GM12865 (cell line): ENCODE measurements around the gene ITIH3.
A peak's percentile ranks its signal among the peaks of the same experiment; 100 is the strongest.

Experiments used
- DNase-seq: peaks from one replicate; pipeline ENCODE4 v3.0.0; 2010; ENCODE audit warnings: low read depth
- H3K4me3 ChIP-seq: 2 replicates; pipeline ENCODE4 v1.5.1; 2011; ENCODE audit warnings: mild to moderate bottlenecking, low read depth, low read length, control low read depth
- TF ChIP-seq, protein P1 (sequence below): IDR thresholded peaks from 2 replicates; pipeline ENCODE4 v1.5.1; 2011; ENCODE audit warnings: low read length, control low read depth, low read depth, inconsistent platforms; ENCODE audit not compliant: insufficient read depth; ENCODE audit errors: missing control alignments

ITIH3 gene

GRCh38 chr3:52791928-52792327 is 2.7 kb upstream of the ITIH3 start:
- TF ChIP-seq, protein P1, sequence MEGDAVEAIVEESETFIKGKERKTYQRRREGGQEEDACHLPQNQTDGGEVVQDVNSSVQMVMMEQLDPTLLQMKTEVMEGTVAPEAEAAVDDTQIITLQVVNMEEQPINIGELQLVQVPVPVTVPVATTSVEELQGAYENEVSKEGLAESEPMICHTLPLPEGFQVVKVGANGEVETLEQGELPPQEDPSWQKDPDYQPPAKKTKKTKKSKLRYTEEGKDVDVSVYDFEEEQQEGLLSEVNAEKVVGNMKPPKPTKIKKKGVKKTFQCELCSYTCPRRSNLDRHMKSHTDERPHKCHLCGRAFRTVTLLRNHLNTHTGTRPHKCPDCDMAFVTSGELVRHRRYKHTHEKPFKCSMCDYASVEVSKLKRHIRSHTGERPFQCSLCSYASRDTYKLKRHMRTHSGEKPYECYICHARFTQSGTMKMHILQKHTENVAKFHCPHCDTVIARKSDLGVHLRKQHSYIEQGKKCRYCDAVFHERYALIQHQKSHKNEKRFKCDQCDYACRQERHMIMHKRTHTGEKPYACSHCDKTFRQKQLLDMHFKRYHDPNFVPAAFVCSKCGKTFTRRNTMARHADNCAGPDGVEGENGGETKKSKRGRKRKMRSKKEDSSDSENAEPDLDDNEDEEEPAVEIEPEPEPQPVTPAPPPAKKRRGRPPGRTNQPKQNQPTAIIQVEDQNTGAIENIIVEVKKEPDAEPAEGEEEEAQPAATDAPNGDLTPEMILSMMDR: no peak
- H3K4me3 ChIP-seq: no peak overlapping the region
- DNase-seq: no peak

GRCh38 chr3:52792413-52792812 is 2.2 kb upstream of the ITIH3 start:
- no peak for DNase-seq
- no peak overlapping the region for H3K4me3 ChIP-seq
- TF ChIP-seq, protein P1: peak; percentile 46

DNA sequence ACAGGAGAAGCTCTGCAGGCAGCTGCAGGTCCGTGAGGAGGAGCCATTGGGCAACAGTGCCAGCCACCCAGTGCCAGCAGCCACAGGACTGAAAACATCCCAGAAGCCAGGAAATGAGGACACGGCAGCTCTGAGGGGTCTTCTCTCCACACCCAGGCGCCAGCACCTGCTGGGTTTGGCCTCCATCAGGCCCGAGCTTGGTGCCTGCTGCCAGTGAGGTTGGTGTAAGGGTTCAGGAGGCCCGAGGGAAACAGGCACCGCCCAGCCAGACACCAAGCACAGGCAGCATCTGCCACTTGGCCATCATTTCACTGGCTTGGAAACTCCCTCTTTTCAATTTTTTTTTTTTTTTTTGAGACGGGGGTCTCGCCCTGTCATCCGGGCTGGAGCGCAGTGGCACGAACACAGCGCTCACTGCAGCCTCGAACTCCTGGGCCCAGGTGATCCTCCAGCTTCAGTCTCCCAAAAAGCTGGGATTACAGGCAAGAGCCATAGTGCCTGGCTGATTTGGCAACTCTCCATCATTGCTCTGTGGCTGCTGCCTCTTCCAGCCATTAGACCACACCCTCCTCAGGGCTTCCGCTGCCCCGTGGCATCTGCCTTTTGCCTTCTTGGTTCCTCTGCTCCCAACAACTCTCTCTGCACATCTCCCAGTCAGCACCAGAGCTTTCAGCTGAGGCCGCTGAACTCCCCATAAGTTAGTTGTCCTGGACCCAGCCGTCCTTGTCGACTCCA is 1.5 kb upstream of the ITIH3 start:
- no peak for DNase-seq
- H3K4me3 ChIP-seq: no peak overlapping the region
- TF ChIP-seq, protein P1: no peak

DNA sequence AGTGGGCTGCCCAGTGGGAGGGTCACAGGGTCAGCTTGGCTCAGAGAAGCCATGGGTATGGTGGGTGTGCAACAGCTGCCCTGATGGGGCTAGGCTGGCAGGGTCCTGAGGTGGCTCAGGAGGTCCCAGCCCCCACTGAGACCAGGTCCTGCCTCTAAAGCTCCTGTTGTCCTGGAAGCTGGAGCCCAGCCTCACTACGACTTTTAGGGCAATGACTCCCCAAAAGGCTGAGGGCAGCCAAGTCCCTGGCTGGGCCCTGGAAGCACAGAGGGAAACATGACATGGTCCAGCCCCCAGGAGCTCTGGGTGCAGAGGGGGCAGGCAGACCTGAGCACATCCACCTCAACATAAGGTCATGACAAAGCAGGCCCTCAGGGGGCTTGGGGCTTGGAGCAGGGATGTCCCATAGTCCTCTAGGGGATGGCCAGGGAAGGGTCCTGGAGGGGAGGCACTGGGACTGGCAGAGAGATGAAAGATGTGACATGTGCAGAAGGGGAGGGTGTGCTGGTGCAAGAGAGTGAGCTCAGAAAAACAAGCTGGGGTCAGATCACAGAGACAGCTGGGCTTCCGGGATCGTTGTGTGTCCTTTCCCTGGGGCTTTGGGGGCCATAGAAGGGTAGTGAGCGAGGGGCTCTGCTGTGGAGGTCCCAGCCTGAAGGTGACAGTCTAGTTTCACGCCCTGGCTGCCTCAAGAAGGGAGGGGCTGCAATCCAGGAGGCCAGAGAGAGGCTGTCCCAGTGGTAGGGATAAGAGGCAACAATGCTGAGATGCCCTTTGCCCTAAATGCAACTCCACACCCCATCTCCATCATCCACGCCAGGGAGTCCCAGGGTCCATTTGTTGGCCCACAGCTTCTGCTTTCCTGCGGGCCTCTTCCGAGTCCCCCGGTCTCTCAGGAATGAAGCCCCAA is 639 bp upstream of the ITIH3 start:
- no peak for DNase-seq
- TF ChIP-seq, protein P1: no peak
- H3K4me3 ChIP-seq: no peak overlapping the region

- DNase-seq: no peak
- no peak overlapping the region for H3K4me3 ChIP-seq
These were observed 803 bp downstream of the ITIH3 start for GRCh38 chr3:52795298-52795900.

GRCh38 chr3:52796411-52796810 is 1.8 kb downstream of the ITIH3 start:
- TF ChIP-seq, protein P1: no peak
- DNase-seq: no peak
- no peak overlapping the region for H3K4me3 ChIP-seq

More at GRCh38 chr3:52795298-52795900, 803 bp downstream of the ITIH3 start:
- TF ChIP-seq, protein P1: no peak
